B cell (primary cell): ENCODE results near the gene SSU72. TPM values are rescaled to one million over a fixed set of nuclear protein-coding genes. Genes with fewer than 3 reads are reported as not detected.
"Not testable (repeated sequence)": the region's sequence is repeated elsewhere in the genome, so short reads cannot be mapped to it uniquely, and the experiment has no call there.

Experiments
- ATAC-seq: fragments of 200-7000 bp; cut with Tn5 transposase; one replicate; pipeline ENCODE4 v1.10.0; 2021; ENCODE audit warnings: low read depth, mild to moderate bottlenecking, moderate number of reproducible peaks, moderate library complexity
- CTCF ChIA-PET: fragments of 350-600 bp; sonication (Branson Sonifier 250); formaldehyde crosslinking; loops from one replicate; lab custom pipeline; 2021; ENCODE audit warnings: antibody characterized with exemption, inconsistent platforms; lab: Charles Lee
- POLR2A ChIA-PET: fragments of 350-600 bp; sonication (Branson Sonifier 250); formaldehyde crosslinking; loops from one replicate; lab custom pipeline; 2021; ENCODE audit warnings: antibody characterized with exemption; lab: Charles Lee
- DNase-seq: peaks from one replicate; pipeline ENCODE4 v3.0.0; 2013
- H2AFZ ChIP-seq: 2 replicates; pipeline ENCODE4 v1.6.1; 2012; ENCODE audit warnings: mild to moderate bottlenecking, low read depth, low read length; ENCODE audit not compliant: insufficient read depth, poor library complexity, severe bottlenecking
- H3K27ac ChIP-seq, 2 donors: 1 replicate in 1 of 2; 2 replicates in 1 of 2; pipeline ENCODE4 v1.5.1; 2012 to 2013; ENCODE audit warnings: low read length in 2 of 2, mild to moderate bottlenecking in 2 of 2, moderate library complexity in 1 of 2
- H3K27me3 ChIP-seq, 4 experiments: fragments of 200-600 bp in 1 of 4; sonication (generic) in 1 of 4; replicated peaks in 1 of 4; 1 replicate in 2 of 4; 2 replicates in 2 of 4; pipeline versions ENCODE4 v1.6.1 to v1.7.0; 2013 to 2016; ENCODE audit warnings: low read length in 3 of 4, mild to moderate bottlenecking in 2 of 4, mixed read lengths in 1 of 4, moderate library complexity in 1 of 4; ENCODE audit not compliant: insufficient read depth in 4 of 4, control insufficient read depth in 3 of 4; ENCODE audit errors: control extremely low read depth in 1 of 4
- H3K36me3 ChIP-seq, 2 experiments: replicated peaks in 1 of 2; 1 replicate in 1 of 2; 2 replicates in 1 of 2; pipeline versions ENCODE4 v1.6.1 to v1.7.1; 2013; ENCODE audit warnings: low read length in 1 of 2; ENCODE audit not compliant: insufficient read depth in 2 of 2, control insufficient read depth in 1 of 2; ENCODE audit errors: control extremely low read depth in 1 of 2, extremely low read depth in 1 of 2
- H3K4me1 ChIP-seq, 2 donors: fragments of 200-600 bp in 1 of 2; sonication (generic) in 1 of 2; 1 replicate in 1 of 2; 2 replicates in 1 of 2; pipeline versions ENCODE4 v1.5.1 to v1.6.1; 2013 to 2017; ENCODE audit warnings: low read length in 2 of 2; ENCODE audit not compliant: control insufficient read depth in 2 of 2, insufficient read depth in 2 of 2
- H3K4me2 ChIP-seq: replicated peaks from 2 replicates; pipeline ENCODE3; 2012; ENCODE audit warnings: mild to moderate bottlenecking, low read depth, low read length; ENCODE audit not compliant: poor library complexity, severe bottlenecking
- H3K4me3 ChIP-seq, 5 experiments: fragments of 200-600 bp in 1 of 5; sonication (generic) in 1 of 5; 1 replicate in 3 of 5; 2 replicates in 2 of 5; pipeline versions ENCODE4 v1.5.1 to v1.7.0; 2011 to 2016; ENCODE audit warnings: low read length in 4 of 5, mild to moderate bottlenecking in 4 of 5, low read depth in 2 of 5, control low read depth in 1 of 5, moderate library complexity in 1 of 5; ENCODE audit not compliant: insufficient read depth in 1 of 5; ENCODE audit errors: control extremely low read depth in 1 of 5, extremely low read depth in 1 of 5
- H3K79me2 ChIP-seq: fragments of 200-600 bp; sonication (generic); one replicate; pipeline ENCODE4 v1.6.0; 2016; ENCODE audit warnings: low read length; ENCODE audit not compliant: control insufficient read depth, insufficient read depth
- H3K9ac ChIP-seq: fragments of 200-600 bp; sonication (generic); 2 replicates; pipeline ENCODE4 v1.6.1; 2017; ENCODE audit warnings: mild to moderate bottlenecking, low read length, moderate library complexity
- H3K9me3 ChIP-seq, 3 donors: one replicate each; pipeline versions ENCODE4 v1.6.1 to v1.7.1; 2013; ENCODE audit warnings: low read length in 2 of 3; ENCODE audit not compliant: control insufficient read depth in 2 of 3, insufficient read depth in 1 of 3; ENCODE audit errors: control extremely low read depth in 1 of 3
- H4K20me1 ChIP-seq: 2 replicates; pipeline ENCODE4 v1.6.0; 2012; ENCODE audit warnings: mild to moderate bottlenecking, low read length; ENCODE audit not compliant: insufficient read depth, control insufficient read depth, poor library complexity, severe bottlenecking
- H3K27ac Mint-ChIP-seq: one replicate; pipeline ENCODE4 v1.8.0; 2021; ENCODE audit warnings: mixed read lengths
- H3K27me3 Mint-ChIP-seq: one replicate; pipeline ENCODE4 v1.8.0; 2021; ENCODE audit warnings: mixed read lengths
- H3K4me1 Mint-ChIP-seq: one replicate; pipeline ENCODE4 v1.8.0; 2021; ENCODE audit warnings: mixed read lengths
- H3K4me3 Mint-ChIP-seq: one replicate; pipeline ENCODE4 v1.8.0; 2021; ENCODE audit warnings: mixed read lengths
- H3K9me3 Mint-ChIP-seq: one replicate; pipeline ENCODE4 v1.8.0; 2022; ENCODE audit warnings: mixed read lengths; ENCODE audit not compliant: insufficient read depth
- EZH2 ChIP-seq: IDR thresholded peaks from 2 replicates; pipeline ENCODE4 v1.6.1; 2012; ENCODE audit warnings: borderline replicate concordance, low read depth, mild to moderate bottlenecking, moderate library complexity, low read length; ENCODE audit not compliant: insufficient read depth, poor library complexity, severe bottlenecking
- WGBS: methylation state at CpG from one replicate; pipeline ENCODE4 v1.1.5; 2013; ENCODE audit warnings: missing lambda C conversion rate; ENCODE audit not compliant: insufficient coverage; 5-methylcytosine and 5-hydroxymethylcytosine counted together
- intact Hi-C: fragments of 100-400 bp; cut with micrococcal nuclease; formaldehyde crosslinking; loops from one replicate; pipeline ENCODE4 v1.10.0; 2022
- polyA plus RNA-seq: library from polyadenylated mRNA; depleted of rRNA; stranded (reverse); fragments of >200 nt; gene quantifications from 2 replicates; pipeline ENCODE4 v1.2.3, GENCODE V29; 2012
- total RNA-seq, 2 donors: library from RNA; stranded (reverse); fragments of 120-200 nt in 1 of 2; gene quantifications; 1 replicate in 1 of 2; 2 replicates in 1 of 2; pipeline versions ENCODE4 v1.2.3 to v1.2.4, GENCODE V29; 2013 to 2022
- TF ChIP-seq, protein P1 (sequence below): fragments of 200-600 bp; IDR thresholded peaks from one replicate; pipeline ENCODE4 v1.8.0; 2022; ENCODE audit warnings: antibody characterized with exemption, mild to moderate bottlenecking

Gene SSU72
- total and polyA plus RNA-seq, 2 donors (not counting 1 experiment from before 2014, with no cell fraction given), result 86.8 to 112 TPM

DNA sequence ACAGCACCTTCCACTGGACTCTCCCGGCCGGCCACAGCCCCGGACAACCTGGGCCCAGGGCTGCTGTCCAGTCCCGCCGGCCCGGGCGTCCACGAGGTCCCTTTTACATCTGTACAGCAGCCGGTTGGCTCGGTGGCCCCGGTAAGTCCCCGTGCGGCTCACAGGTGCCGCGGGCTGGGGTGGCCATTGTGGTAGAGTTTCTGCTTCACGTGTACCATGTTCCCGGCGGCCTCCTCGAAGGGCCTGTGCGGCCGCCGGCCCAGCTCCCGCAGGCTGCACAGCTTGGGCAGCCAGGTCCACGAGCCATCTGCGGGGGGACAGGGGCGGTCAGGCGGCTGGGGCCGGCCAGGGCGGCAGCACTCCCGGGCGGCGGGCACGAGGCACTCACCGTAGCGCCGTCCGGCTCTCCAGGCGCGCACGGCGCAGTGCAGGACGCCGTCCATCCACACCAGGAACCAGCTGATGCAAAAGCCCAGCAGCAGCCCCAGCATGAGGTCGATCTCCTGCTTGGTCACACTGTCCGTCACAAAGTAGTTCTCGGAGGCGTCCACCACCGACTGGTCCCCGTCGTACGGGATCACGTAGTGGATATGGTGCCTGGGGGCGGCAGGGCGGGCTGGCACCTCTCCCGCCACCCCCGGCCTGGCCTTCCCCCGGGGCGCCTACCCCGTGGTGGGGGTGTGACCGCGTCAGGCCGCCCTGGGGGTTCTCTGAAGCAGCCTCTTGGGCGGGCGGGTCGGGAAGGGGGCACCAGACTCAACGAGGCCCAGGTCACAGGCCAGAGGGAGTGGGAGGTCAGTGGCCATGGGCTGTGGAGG, 39.3 kb downstream of the SSU72 start:
- Histone ChIP-seq H3K9me3 (peaks cover 1 to 13% (median 4%) of the 10 kb centered on the region in 3 donors), H3K36me3 (no peaks in the 10 kb centered on the region), H3K4me2 (no peak overlapping the region), H3K79me2 (no peaks in the 10 kb centered on the region), H2AFZ (no peak overlapping the region), H3K4me1 (peaks cover 6 to 7% of the 10 kb centered on the region in 2 donors), H3K4me3 (no peak overlapping the region), H3K27me3 (peaks cover 0 to 7% (median 1%) of the 10 kb centered on the region in 4 experiments), H3K9ac (no peak overlapping the region), H3K27ac (no peak overlapping the region), H4K20me1 (no peaks in the 10 kb centered on the region)
- DNase-seq, result no peak
- Mint-ChIP-seq H3K4me3 (no peak overlapping the region), H3K27ac (no peak overlapping the region), H3K27me3 (peaks cover 3% of the 10 kb centered on the region), H3K4me1 (peaks cover 6% of the 10 kb centered on the region), H3K9me3 (peaks cover 4% of the 10 kb centered on the region)
- TF ChIP-seq, protein P1, sequence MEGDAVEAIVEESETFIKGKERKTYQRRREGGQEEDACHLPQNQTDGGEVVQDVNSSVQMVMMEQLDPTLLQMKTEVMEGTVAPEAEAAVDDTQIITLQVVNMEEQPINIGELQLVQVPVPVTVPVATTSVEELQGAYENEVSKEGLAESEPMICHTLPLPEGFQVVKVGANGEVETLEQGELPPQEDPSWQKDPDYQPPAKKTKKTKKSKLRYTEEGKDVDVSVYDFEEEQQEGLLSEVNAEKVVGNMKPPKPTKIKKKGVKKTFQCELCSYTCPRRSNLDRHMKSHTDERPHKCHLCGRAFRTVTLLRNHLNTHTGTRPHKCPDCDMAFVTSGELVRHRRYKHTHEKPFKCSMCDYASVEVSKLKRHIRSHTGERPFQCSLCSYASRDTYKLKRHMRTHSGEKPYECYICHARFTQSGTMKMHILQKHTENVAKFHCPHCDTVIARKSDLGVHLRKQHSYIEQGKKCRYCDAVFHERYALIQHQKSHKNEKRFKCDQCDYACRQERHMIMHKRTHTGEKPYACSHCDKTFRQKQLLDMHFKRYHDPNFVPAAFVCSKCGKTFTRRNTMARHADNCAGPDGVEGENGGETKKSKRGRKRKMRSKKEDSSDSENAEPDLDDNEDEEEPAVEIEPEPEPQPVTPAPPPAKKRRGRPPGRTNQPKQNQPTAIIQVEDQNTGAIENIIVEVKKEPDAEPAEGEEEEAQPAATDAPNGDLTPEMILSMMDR, result no peak
- no peak for TF ChIP-seq EZH2
- intact Hi-C loops, result no loop called here
- 95% methylated on average over 62 of the region's 66 CpGs for WGBS
- ChIA-PET POLR2A (no interaction called here), CTCF (no interaction called here)
- no peak for ATAC-seq

DNA sequence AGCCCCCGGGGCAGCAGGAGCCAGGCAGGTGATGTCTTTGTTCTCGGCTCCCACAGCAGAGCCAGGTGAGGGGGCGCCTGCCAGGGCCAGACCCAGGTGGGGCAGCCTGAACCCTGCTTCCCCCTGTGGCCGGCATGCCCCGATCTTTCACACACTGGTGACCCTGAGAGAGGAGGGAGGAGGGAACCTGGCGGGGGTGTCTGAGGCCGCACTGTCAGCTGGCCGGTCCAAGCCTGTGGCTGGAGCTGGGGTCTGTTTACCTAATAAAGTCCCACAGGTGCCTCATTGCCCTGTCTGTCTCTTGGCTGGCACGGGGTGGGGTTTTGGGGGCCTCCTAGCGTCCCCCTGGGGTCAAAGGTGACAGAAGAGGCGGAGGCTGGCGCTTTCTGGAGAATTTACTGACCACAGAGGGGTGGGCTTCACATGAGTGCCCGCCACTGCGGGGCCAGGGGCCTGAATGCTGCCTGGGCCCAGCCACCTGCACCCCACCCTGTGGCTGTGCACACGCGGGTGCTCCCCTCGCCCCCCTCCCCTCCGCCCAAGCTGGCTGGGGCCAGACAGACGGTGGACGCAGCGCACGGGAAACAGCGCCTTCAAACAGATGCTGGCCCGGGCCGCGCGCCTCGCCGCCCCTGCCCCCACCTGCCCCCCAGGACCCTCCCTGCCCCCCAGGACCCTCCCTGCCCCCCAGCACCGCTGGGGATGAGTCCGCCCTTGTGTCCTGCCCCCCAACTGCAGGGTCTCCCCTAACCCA, 40.1 kb downstream of the SSU72 start:
- H3K4me3 ChIP-seq, result no peak overlapping the region
- peaks cover 4% of the 10 kb centered on the region for H3K9me3 Mint-ChIP-seq
- no peaks in the 10 kb centered on the region for H4K20me1 ChIP-seq
- 89% methylated on average over 23 of the region's 31 CpGs for WGBS
- H3K27me3 Mint-ChIP-seq, result peaks cover 3% of the 10 kb centered on the region
- intact Hi-C loops, result no loop called here
- H3K9ac ChIP-seq, result no peak overlapping the region
- H3K27ac ChIP-seq, result no peak overlapping the region
- ChIA-PET CTCF (no interaction called here), POLR2A (no interaction called here)
- ATAC-seq (no peak), DNase-seq (no peak)
- H3K27me3 ChIP-seq, result peaks cover 0 to 7% (median 1%) of the 10 kb centered on the region in 4 experiments
- H3K27ac Mint-ChIP-seq, result no peak overlapping the region
- no peak overlapping the region for H3K4me2 ChIP-seq
- H2AFZ ChIP-seq, result no peak overlapping the region
- no peak overlapping the region for H3K4me3 Mint-ChIP-seq
- peaks cover 6% of the 10 kb centered on the region for H3K4me1 Mint-ChIP-seq
- H3K79me2 ChIP-seq, result no peaks in the 10 kb centered on the region
- peaks cover 5 to 6% of the 10 kb centered on the region in 2 donors for H3K4me1 ChIP-seq
- H3K9me3 ChIP-seq, result peaks cover 1 to 19% (median 4%) of the 10 kb centered on the region in 3 donors
- peaks cover 0 to 1% of the 10 kb centered on the region in 2 experiments for H3K36me3 ChIP-seq
- TF ChIP-seq, protein P1, result no peak
- no peak for TF ChIP-seq EZH2

DNA sequence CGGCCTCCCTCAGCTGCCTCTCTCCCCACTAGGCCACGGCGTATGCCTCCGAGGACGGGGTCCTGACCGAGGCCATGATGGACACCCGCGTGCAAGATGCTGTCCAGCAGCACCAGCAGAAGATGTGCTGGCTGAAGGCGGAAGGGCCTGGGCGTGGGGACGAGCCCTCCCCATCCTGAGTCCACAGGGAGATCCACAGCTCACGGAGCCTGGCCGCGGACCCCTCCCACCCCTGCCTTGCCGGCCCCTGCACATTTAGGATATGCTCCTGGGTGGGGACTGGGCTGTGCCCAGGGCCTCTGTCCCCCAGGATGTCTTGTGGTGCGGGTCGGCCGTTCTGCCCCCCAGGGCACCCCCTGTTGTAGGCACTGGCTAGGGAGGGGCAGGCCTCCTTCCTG, 40.8 kb downstream of the SSU72 start:
- H3K4me3 ChIP-seq, H3K4me2 ChIP-seq, H3K27me3 Mint-ChIP-seq, CTCF ChIA-PET, H3K4me1 ChIP-seq, H3K36me3 ChIP-seq, H2AFZ ChIP-seq, H3K4me3 Mint-ChIP-seq, H3K27me3 ChIP-seq, H3K27ac Mint-ChIP-seq, DNase-seq, H4K20me1 ChIP-seq, H3K9me3 Mint-ChIP-seq, H3K9ac ChIP-seq, H3K79me2 ChIP-seq, H3K4me1 Mint-ChIP-seq, POLR2A ChIA-PET, H3K27ac ChIP-seq, intact Hi-C loops, ATAC-seq: not testable (repeated sequence)
- H3K9me3 ChIP-seq, result peaks cover 1 to 19% (median 4%) of the 10 kb centered on the region in 3 donors
- 93% methylated on average over 8 of the region's 18 CpGs for WGBS
